Keratinocyte (primary cell): Measurements from ENCODE around the gene NDUFA3. TPM values are rescaled to one million over a fixed set of nuclear protein-coding genes. Genes with fewer than 3 reads are reported as not detected.

Experiments used
- DNase-seq: peaks from one replicate; pipeline ENCODE4 v3.0.0-alpha.2; 2011; ENCODE audit warnings: low read depth, missing footprints, low spot score
- FAIRE-seq: peaks from 2 replicates; lab custom pipeline; 2011; peaks lifted over from hg19 to GRCh38; lab: Jason Lieb, UNC
- H2AFZ ChIP-seq: 2 replicates; pipeline ENCODE4 v1.6.0; 2012; ENCODE audit warnings: low read length, control low read depth, inconsistent platforms; ENCODE audit not compliant: control insufficient read depth
- H3K27ac ChIP-seq: 2 replicates; pipeline ENCODE4 v1.5.1; 2011; ENCODE audit warnings: low read length; ENCODE audit not compliant: control insufficient read depth, insufficient read depth
- H3K27me3 ChIP-seq: 3 replicates; pipeline ENCODE4 v1.6.0; 2011; ENCODE audit warnings: low read length; ENCODE audit not compliant: control insufficient read depth, insufficient read depth; ENCODE audit errors: extremely low read depth
- H3K36me3 ChIP-seq, 2 experiments: 2 replicates in 1 of 2; 3 replicates in 1 of 2; pipeline ENCODE4 v1.5.1; 2011; ENCODE audit warnings: low read length in 2 of 2, mild to moderate bottlenecking in 1 of 2; ENCODE audit not compliant: control insufficient read depth in 2 of 2, insufficient read depth in 2 of 2; ENCODE audit errors: extremely low read depth in 1 of 2
- H3K4me1 ChIP-seq: 3 replicates; pipeline ENCODE4 v1.5.1; 2011; ENCODE audit warnings: low read length; ENCODE audit not compliant: control insufficient read depth, insufficient read depth; ENCODE audit errors: extremely low read depth
- H3K4me2 ChIP-seq: 3 replicates; pipeline ENCODE4 v1.6.0; 2011; ENCODE audit warnings: low read depth, low read length; ENCODE audit not compliant: control insufficient read depth, insufficient read depth; ENCODE audit errors: extremely low read depth
- H3K4me3 ChIP-seq, 3 experiments: fragments of 200-600 bp in 1 of 3; sonication (generic) in 1 of 3; 2 replicates in 2 of 3; 3 replicates in 1 of 3; pipeline ENCODE4 v1.5.1; 2011 to 2016; ENCODE audit warnings: low read length in 3 of 3, mild to moderate bottlenecking in 3 of 3, control low read depth in 2 of 3, inconsistent platforms in 1 of 3, low read depth in 1 of 3, mixed read lengths in 1 of 3, mixed run types in 1 of 3, moderate library complexity in 1 of 3; ENCODE audit not compliant: control insufficient read depth in 2 of 3, insufficient read depth in 2 of 3; ENCODE audit errors: extremely low read depth in 1 of 3
- H3K79me2 ChIP-seq: 2 replicates; pipeline ENCODE4 v1.6.0; 2012; ENCODE audit warnings: low read length; ENCODE audit not compliant: control insufficient read depth, insufficient read depth
- H3K9ac ChIP-seq: 3 replicates; pipeline ENCODE4 v1.6.0; 2011; ENCODE audit warnings: low read length; ENCODE audit not compliant: control insufficient read depth, insufficient read depth; ENCODE audit errors: extremely low read depth
- H3K9me1 ChIP-seq: 3 replicates; pipeline ENCODE4 v1.6.0; 2011; ENCODE audit warnings: low read length; ENCODE audit not compliant: control insufficient read depth, insufficient read depth; ENCODE audit errors: extremely low read depth
- H3K9me3 ChIP-seq: 2 replicates; pipeline ENCODE4 v1.5.1; 2012; ENCODE audit warnings: low read depth, low read length; ENCODE audit not compliant: control insufficient read depth
- H4K20me1 ChIP-seq: 3 replicates; pipeline ENCODE4 v1.6.0; 2011; ENCODE audit warnings: low read length; ENCODE audit not compliant: control insufficient read depth, insufficient read depth; ENCODE audit errors: extremely low read depth
- EZH2 ChIP-seq: IDR thresholded peaks from one replicate; pipeline ENCODE4 v1.6.1; 2012; ENCODE audit warnings: inconsistent platforms, mild to moderate bottlenecking, low read length, moderate library complexity
- dilution Hi-C: fragments of 300-500 bp; cut with MboI; formaldehyde crosslinking; loops from one replicate; pipeline ENCODE4 v1.7.0; 2020; ENCODE audit warnings: low sequenced_read_pairs; ENCODE audit not compliant: extremely low pct_ligation_motif_present
- polyA plus RNA-seq, 5 experiments: library from polyadenylated mRNA; depleted of rRNA in 3 of 5; stranded (reverse) in 3 of 5; stranded (forward) in 1 of 5; unstranded in 1 of 5; fragments of >200 nt; gene quantifications; 1 replicate in 1 of 5; 2 replicates in 3 of 5; 3 replicates in 1 of 5; pipeline versions ENCODE4 v1.2.1 to v1.2.3, GENCODE V29; 2011 to 2012; ENCODE audit warnings: missing spikeins in 2 of 5, low read depth in 1 of 5, low replicate concordance in 1 of 5
- TF ChIP-seq, protein P1 (sequence below), 3 experiments: IDR thresholded peaks in 1 of 3; conservative IDR thresholded peaks in 1 of 3; optimal IDR thresholded peaks in 1 of 3; 2 replicates in 2 of 3; 3 replicates in 1 of 3; pipeline versions ENCODE3 to v1.5.1; 2011; ENCODE audit warnings: low read length in 3 of 3, mild to moderate bottlenecking in 3 of 3, moderate library complexity in 2 of 3, control low read depth in 1 of 3, inconsistent platforms in 1 of 3; ENCODE audit not compliant: insufficient read depth in 2 of 3; ENCODE audit errors: extremely low read depth in 1 of 3

Gene NDUFA3
- polyA plus RNA-seq, 1 donor (not counting 4 experiments of a cell fraction or from before 2014, with no cell fraction given) = 41.9 TPM

DNA sequence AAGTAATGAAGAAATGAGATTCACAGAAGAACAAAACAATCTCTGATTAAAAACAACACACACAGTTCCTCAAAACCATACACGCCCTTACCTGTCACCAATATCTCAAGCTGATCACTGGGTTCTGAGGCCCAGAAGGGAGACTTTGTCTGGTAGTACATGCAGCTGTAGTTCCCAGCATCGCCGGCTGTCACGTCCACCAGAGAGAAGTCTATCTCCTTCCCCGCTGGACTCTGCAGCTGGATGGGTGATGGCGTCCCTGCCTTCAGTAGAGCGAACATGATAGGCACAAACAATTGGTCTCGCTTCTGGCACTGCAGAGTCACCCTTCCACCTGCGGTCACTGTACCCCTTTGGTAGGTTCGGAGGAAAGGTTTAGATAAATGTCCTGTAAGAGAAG, 28.8 kb upstream of the NDUFA3 start:
- Histone ChIP-seq H3K27me3 (no peaks in the 10 kb centered on the region), H3K27ac (no peak overlapping the region), H3K9me3 (no peaks in the 10 kb centered on the region), H3K4me2 (no peak overlapping the region), H3K79me2 (no peaks in the 10 kb centered on the region), H3K4me3 (no peak overlapping the region), H2AFZ (no peak overlapping the region), H3K9ac (no peak overlapping the region), H4K20me1 (no peaks in the 10 kb centered on the region), H3K4me1 (no peaks in the 10 kb centered on the region), H3K36me3 (no peaks in the 10 kb centered on the region), H3K9me1 (no peaks in the 10 kb centered on the region)
- TF ChIP-seq, protein P1, sequence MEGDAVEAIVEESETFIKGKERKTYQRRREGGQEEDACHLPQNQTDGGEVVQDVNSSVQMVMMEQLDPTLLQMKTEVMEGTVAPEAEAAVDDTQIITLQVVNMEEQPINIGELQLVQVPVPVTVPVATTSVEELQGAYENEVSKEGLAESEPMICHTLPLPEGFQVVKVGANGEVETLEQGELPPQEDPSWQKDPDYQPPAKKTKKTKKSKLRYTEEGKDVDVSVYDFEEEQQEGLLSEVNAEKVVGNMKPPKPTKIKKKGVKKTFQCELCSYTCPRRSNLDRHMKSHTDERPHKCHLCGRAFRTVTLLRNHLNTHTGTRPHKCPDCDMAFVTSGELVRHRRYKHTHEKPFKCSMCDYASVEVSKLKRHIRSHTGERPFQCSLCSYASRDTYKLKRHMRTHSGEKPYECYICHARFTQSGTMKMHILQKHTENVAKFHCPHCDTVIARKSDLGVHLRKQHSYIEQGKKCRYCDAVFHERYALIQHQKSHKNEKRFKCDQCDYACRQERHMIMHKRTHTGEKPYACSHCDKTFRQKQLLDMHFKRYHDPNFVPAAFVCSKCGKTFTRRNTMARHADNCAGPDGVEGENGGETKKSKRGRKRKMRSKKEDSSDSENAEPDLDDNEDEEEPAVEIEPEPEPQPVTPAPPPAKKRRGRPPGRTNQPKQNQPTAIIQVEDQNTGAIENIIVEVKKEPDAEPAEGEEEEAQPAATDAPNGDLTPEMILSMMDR (optimal IDR thresholded peaks at IDR 0.05 in 1 of 3, IDR thresholded peaks at IDR 0.05 in 1 of 3, conservative IDR thresholded peaks at IDR 0.05 in 1 of 3; ENCODE audit: extremely low read depth in 1 of 3, insufficient read depth in 2 of 3, low read length in 3 of 3) = no peak
- TF ChIP-seq EZH2 = no peak
- no peak for DNase-seq
- FAIRE-seq = no peak
- dilution Hi-C loops = no loop called here

DNA sequence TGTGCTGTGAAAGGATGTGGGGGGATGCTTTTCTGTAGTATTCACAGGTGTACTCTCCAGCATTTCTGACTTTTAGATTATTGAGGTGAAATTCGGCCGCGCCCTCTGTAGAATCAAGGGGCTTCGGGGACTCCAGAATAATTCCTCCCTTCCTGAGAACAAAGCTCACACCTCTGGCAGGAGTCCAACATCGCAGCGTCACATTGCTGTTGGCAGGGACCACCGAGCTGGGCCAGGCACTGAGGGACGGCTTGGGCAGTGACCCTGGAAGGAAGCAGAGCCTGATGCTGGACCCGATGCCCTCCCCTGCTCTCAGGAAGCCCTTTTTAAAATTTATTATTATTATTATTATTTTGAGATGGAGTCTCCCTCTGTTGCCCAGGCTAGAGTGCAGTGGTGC, 27.8 kb upstream of the NDUFA3 start:
- DNase-seq (no peak), FAIRE-seq (no peak)
- H3K79me2 ChIP-seq = no peaks in the 10 kb centered on the region
- no peak overlapping the region for H3K9ac ChIP-seq
- H2AFZ ChIP-seq = no peak overlapping the region
- no peaks in the 10 kb centered on the region for H3K27me3 ChIP-seq
- H3K4me1 ChIP-seq = no peaks in the 10 kb centered on the region
- dilution Hi-C loops = no loop called here
- no peak overlapping the region for H3K4me2 ChIP-seq
- H3K36me3 ChIP-seq = no peaks in the 10 kb centered on the region
- no peak overlapping the region for H3K27ac ChIP-seq
- H3K4me3 ChIP-seq = no peak overlapping the region
- TF ChIP-seq, protein P1 (optimal IDR thresholded peaks at IDR 0.05 in 1 of 3, IDR thresholded peaks at IDR 0.05 in 1 of 3, conservative IDR thresholded peaks at IDR 0.05 in 1 of 3; ENCODE audit: extremely low read depth in 1 of 3, insufficient read depth in 2 of 3, low read length in 3 of 3) = no peak
- no peak for TF ChIP-seq EZH2
- H4K20me1 ChIP-seq = no peaks in the 10 kb centered on the region
- H3K9me1 ChIP-seq = no peaks in the 10 kb centered on the region
- H3K9me3 ChIP-seq = no peaks in the 10 kb centered on the region
